Measurements from ENCODE around the gene WNT5B. TPM values are rescaled to one million over a fixed set of nuclear protein-coding genes. Genes with fewer than 3 reads are reported as not detected.
A peak's percentile ranks its signal among the peaks of the same experiment; 100 is the strongest.
"Not testable (repeated sequence)": the region's sequence is repeated elsewhere in the genome, so short reads cannot be mapped to it uniquely, and the experiment has no call there.

WNT5B gene
- total RNA-seq, 1 donor from 2014 or later: 2.3 TPM

DNA sequence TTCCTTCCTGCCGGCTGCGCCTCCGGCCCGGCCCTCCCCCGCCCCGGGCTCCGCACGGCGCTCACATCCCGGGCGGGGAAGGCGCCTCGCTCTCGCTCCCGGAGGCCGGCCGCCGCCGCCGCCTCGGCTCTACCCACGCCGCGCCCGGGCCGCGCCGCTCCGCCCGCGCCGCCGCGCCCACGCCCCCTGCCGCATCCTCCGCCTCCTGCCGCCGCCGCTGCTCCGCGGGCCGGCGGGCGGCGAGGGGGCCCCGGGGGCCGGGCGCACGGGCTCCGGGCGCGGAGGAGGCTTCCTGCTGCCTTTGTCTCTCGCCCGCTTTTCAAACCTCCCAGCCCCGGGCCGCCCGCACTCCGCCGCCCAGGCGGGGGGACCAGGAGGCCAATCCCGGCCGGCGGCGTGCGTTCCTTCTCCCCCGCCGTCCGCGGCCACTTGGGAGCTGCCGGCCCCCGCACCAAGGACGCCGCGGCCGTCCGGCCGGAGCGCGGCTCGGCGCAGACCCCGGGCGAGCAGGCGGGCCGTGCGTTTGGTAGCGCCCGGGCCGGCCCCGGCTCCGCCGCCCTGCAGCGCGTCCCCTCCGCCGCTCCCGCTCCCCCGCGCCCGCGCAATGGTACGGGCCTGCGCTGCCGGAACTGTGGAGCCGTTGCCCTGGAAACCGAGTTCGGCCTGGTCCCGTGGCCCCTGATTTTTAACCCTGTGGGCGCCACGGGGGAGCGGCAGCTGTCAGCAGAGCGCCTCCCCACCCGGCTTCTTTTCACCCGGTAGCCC, 34.6 kb upstream of the WNT5B start, which contains the start of gene FBXL14:
TSS of gene FBXL14 (minus strand) at position 321 of the 765 bp plus-strand sequence. CDS start 515 bp downstream, outside the sequence.
- Histone ChIP-seq H3K9me3 (no peaks in the 10 kb centered on the region), H3K27me3 (no peaks in the 10 kb centered on the region), H3K36me3 (no peaks in the 10 kb centered on the region), H3K4me1 (peaks cover 37% of the 10 kb centered on the region), H3K27ac (peak within 1 kb of the TSS; percentile 93), H3K4me3 (peak within 1 kb of the TSS; percentile 89)
- DNase-seq: peak; percentile 96
- intact Hi-C loops (cut with DNase I): no loop called here
- TF ChIP-seq, protein P1, sequence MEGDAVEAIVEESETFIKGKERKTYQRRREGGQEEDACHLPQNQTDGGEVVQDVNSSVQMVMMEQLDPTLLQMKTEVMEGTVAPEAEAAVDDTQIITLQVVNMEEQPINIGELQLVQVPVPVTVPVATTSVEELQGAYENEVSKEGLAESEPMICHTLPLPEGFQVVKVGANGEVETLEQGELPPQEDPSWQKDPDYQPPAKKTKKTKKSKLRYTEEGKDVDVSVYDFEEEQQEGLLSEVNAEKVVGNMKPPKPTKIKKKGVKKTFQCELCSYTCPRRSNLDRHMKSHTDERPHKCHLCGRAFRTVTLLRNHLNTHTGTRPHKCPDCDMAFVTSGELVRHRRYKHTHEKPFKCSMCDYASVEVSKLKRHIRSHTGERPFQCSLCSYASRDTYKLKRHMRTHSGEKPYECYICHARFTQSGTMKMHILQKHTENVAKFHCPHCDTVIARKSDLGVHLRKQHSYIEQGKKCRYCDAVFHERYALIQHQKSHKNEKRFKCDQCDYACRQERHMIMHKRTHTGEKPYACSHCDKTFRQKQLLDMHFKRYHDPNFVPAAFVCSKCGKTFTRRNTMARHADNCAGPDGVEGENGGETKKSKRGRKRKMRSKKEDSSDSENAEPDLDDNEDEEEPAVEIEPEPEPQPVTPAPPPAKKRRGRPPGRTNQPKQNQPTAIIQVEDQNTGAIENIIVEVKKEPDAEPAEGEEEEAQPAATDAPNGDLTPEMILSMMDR (IDR thresholded peaks at IDR 0.05): no peak
- peak; percentile 87 for ATAC-seq

DNA sequence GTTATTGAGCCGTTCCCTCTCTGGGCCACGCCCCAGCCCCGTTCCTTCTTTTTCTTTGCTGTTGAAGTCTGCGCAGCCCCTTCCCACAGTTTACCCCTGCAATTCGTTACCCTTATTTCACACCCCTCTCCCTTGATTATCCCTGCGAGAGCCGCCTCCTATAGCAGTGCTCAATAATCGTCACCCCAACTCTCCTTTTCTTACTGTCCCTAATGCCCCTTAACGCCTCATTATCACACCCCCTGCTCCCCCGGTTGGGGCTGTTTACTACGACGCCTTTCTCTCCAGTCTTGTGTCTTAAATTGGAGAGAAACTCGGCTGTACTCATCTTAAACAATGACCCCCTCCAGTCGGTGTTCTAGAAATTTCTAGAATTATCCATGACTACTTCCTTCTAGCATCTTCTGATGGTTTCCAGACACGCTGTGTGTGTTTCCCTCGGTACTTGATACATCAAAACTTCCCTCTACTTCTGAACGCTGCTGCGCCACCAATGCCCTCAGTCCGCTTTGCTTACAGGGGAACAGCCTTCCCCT, 33.9 kb upstream of the WNT5B start:
- intact Hi-C loops (cut with DNase I): no loop called here
- DNase-seq: no peak
- no peaks in the 10 kb centered on the region for H3K36me3 ChIP-seq

DNA sequence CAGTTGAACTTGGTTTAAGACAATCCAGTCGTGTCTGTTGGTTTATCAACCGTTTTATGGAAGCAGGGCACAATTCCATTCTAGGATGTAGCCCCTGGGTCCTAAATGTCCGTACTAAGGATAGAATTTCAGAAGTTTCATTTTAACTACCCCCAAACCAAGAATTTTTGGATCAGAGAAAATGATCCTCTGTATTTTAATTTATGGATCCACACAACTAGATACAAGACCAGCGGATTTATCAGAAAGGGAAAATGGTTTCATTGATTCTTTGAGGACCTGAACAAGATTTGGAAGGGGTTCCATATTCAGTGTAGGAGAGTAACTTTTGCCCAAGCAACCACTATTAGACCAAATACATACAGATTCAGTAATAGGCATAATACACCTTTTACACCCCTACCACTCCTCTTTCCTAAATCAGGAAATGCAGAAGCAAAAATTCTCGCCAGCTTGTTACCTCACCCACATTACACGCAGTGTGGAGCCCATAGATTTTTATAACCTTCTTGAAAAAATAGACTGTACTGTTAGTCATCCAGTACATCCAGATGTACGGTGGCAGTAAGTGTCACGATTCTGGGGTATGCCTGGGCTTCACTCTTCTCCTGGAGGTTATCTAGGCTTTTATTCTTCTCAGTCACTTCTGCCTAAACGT, 33.2 kb upstream of the WNT5B start:
- peaks cover 25% of the 10 kb centered on the region for H3K4me1 ChIP-seq
- H3K27ac ChIP-seq: peak overlapping the region; percentile 93
- TF ChIP-seq, protein P1 (IDR thresholded peaks at IDR 0.05): no peak
- ATAC-seq: no peak
- no peaks in the 10 kb centered on the region for H3K27me3 ChIP-seq
- DNase-seq: no peak
- intact Hi-C loops (cut with DNase I): no loop called here
- H3K36me3 ChIP-seq: no peaks in the 10 kb centered on the region
- H3K4me3 ChIP-seq: peak overlapping the region; percentile 89
- H3K9me3 ChIP-seq: no peaks in the 10 kb centered on the region

More for the DNA sequence above, 33.9 kb upstream of the WNT5B start:
- Histone ChIP-seq H3K27ac (peak overlapping the region; percentile 93), H3K9me3 (no peaks in the 10 kb centered on the region), H3K27me3 (no peaks in the 10 kb centered on the region), H3K4me3 (peak overlapping the region; percentile 89), H3K4me1 (peaks cover 30% of the 10 kb centered on the region)
- no peak for ATAC-seq
- TF ChIP-seq, protein P1 (IDR thresholded peaks at IDR 0.05): no peak

DNA sequence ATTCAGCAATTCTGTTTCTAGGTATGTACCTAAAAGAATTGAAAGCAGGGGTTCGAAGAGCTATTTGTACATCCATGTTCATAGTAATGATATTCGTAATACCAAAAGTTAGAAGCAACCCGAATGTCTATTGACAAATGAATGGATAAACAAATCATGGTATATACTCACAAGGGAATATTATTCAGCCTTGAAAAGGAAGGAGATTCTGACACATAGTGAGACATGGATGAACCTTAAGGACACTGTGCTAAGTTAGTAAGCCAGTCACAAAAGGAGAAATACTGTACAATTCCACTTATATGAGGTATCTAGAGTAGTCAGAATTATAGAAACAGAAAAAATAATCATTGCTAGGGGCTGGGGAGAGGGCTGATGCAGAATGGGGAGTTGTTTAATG, 30.3 kb upstream of the WNT5B start:
- Histone ChIP-seq H3K36me3 (no peaks in the 10 kb centered on the region), H3K4me3 (no peak overlapping the region), H3K27ac (no peak overlapping the region), H3K9me3 (no peaks in the 10 kb centered on the region), H3K27me3 (no peaks in the 10 kb centered on the region), H3K4me1 (peaks cover 4% of the 10 kb centered on the region)
- DNase-seq: no peak
- no peak for ATAC-seq
- intact Hi-C loops (cut with DNase I): no loop called here
- TF ChIP-seq, protein P1 (IDR thresholded peaks at IDR 0.05): no peak

DNA sequence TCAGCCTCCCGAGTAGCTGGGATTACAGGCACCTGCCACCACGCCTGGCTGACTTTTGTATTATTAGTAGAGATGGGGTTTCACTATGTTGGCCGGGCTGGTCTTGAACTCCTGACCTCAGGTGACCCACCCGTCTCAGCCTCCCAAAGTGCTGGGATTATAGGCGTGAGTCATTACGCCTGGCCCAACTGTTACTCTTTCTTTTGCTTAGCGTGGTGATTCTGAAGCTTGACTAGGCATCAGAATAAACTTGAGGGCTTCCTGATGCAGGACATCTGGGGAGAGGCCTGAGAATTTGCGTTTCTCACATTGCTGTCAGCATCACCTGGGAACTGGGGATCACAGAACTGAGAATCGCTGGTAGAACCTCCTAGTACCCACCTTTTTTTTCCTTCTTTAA, 26.3 kb upstream of the WNT5B start:
- not testable (repeated sequence) for H3K9me3 ChIP-seq

More for the DNA sequence above, 26.3 kb upstream of the WNT5B start:
- intact Hi-C loops (cut with DNase I); H3K27ac ChIP-seq; DNase-seq; H3K36me3 ChIP-seq; H3K4me3 ChIP-seq; H3K27me3 ChIP-seq; ATAC-seq: not testable (repeated sequence)
- peaks cover 13% of the 10 kb centered on the region for H3K4me1 ChIP-seq

Measured in upper lobe of right lung (tissue), 1 donor.